GM21723 (cell line): ENCODE results near the gene RAPGEF2.
"Not testable (repeated sequence)": the region's sequence is repeated elsewhere in the genome, so short reads cannot be mapped to it uniquely, and the experiment has no call there.

Experiments used
- ATAC-seq: cut with Tn5 transposase; IDR thresholded peaks from one replicate; pipeline ENCODE4 v1.9.1; 2021; ENCODE audit warnings: mild to moderate bottlenecking, moderate library complexity; ENCODE audit not compliant: unreplicated experiment

Gene RAPGEF2

GRCh38 chr4:159296061-159296460, 193.2 kb downstream of the RAPGEF2 start:
- no peak for ATAC-seq

GRCh38 chr4:159297091-159297490, 194.2 kb downstream of the RAPGEF2 start:
- ATAC-seq, result no peak

GRCh38 chr4:159298502-159298901, 195.6 kb downstream of the RAPGEF2 start:
- ATAC-seq, result peak; percentile 72

GRCh38 chr4:159303435-159303834, 200.6 kb downstream of the RAPGEF2 start:
- no peak for ATAC-seq

GRCh38 chr4:159305129-159305528, 202.2 kb downstream of the RAPGEF2 start:
- ATAC-seq, result no peak

GRCh38 chr4:159307929-159308328, 205.1 kb downstream of the RAPGEF2 start:
- no peak for ATAC-seq

- ATAC-seq, result no peak
Observed at GRCh38 chr4:159308566-159309340, 205.9 kb downstream of the RAPGEF2 start.

- no peak for ATAC-seq
Observed at GRCh38 chr4:159312236-159312635, 209.4 kb downstream of the RAPGEF2 start.

GRCh38 chr4:159315879-159316278, 213.0 kb downstream of the RAPGEF2 start:
- not testable (repeated sequence) for ATAC-seq

- ATAC-seq, result no peak
Observed at GRCh38 chr4:159317203-159317602, 214.3 kb downstream of the RAPGEF2 start.

- ATAC-seq, result no peak
Observed at GRCh38 chr4:159319027-159319426, 216.1 kb downstream of the RAPGEF2 start.

GRCh38 chr4:159326480-159326879, 223.6 kb downstream of the RAPGEF2 start:
- no peak for ATAC-seq

- no peak for ATAC-seq
Observed at GRCh38 chr4:159328766-159329165, 225.9 kb downstream of the RAPGEF2 start.

- ATAC-seq, result no peak
Observed at GRCh38 chr4:159334461-159334860, 231.6 kb downstream of the RAPGEF2 start.

- no peak for ATAC-seq
Observed at GRCh38 chr4:159337041-159337440, 234.2 kb downstream of the RAPGEF2 start.

- no peak for ATAC-seq
Observed at GRCh38 chr4:159341522-159341921, 238.6 kb downstream of the RAPGEF2 start.

- ATAC-seq, result no peak
Observed at GRCh38 chr4:159342374-159342773, 239.5 kb downstream of the RAPGEF2 start.

GRCh38 chr4:159343116-159343515, 240.2 kb downstream of the RAPGEF2 start:
- ATAC-seq, result no peak

- no peak for ATAC-seq
Observed at GRCh38 chr4:159344877-159345276, 242.0 kb downstream of the RAPGEF2 start.

GRCh38 chr4:159346681-159347080, 243.8 kb downstream of the RAPGEF2 start:
- no peak for ATAC-seq

GRCh38 chr4:159347813-159348212, 244.9 kb downstream of the RAPGEF2 start:
- no peak for ATAC-seq

GRCh38 chr4:159349332-159349731, 246.5 kb downstream of the RAPGEF2 start:
- no peak for ATAC-seq

- no peak for ATAC-seq
Observed at GRCh38 chr4:159352609-159353008, 249.7 kb downstream of the RAPGEF2 start.
